K562 (cell line): ENCODE results near the gene RAB41. TPM values are rescaled to one million over a fixed set of nuclear protein-coding genes. Genes with fewer than 3 reads are reported as not detected.

Source experiments
- ATAC-seq: fragments of 200-7000 bp; cut with Tn5 transposase; 3 replicates; pipeline ENCODE4 v1.9.1; 2020; ENCODE audit warnings: moderate library complexity
- BruUV-seq: library from RNA; stranded (reverse); fragments of 400-500 nt; replicated peaks from 2 replicates; lab custom pipeline; 2021; lab: Mats Ljungman, UMichigan
- CTCF ChIA-PET: fragments of 300-600 bp; formaldehyde crosslinking; extraction: SDS; loops from one replicate; lab custom pipeline; 2021; ENCODE audit warnings: low intra/inter-chr PET ratio; lab: Yijun Ruan, JAX
- POLR2A ChIA-PET: fragments of 300-600, 350-650 bp; sonication (Branson Sonifier 250); formaldehyde crosslinking; extraction: SDS; loops from one replicate; lab custom pipeline; 2021; ENCODE audit warnings: antibody characterized with exemption, inconsistent platforms; lab: Yijun Ruan, JAX
- DNase-seq, 4 experiments: peaks; one replicate each; pipeline versions ENCODE4 v3.0.0 to v3.0.0-alpha.2; 2011 to 2018; ENCODE audit warnings: low spot score in 3 of 4, mixed read lengths in 3 of 4; ENCODE audit errors: extremely low read depth in 1 of 4
- FAIRE-seq: peaks from 2 replicates; lab custom pipeline; 2011; peaks lifted over from hg19 to GRCh38; lab: Jason Lieb, UNC
- H2AFZ ChIP-seq: 2 replicates; pipeline ENCODE4 v1.6.0; 2011; ENCODE audit warnings: low read depth, low read length, control low read depth, inconsistent platforms
- H3K27ac ChIP-seq: fragments of 200-600 bp; 3 replicates; pipeline ENCODE4 v1.8.0; 2011; ENCODE audit warnings: low read depth, mild to moderate bottlenecking, control low read depth, inconsistent platforms, low read length, moderate library complexity, mixed read lengths; ENCODE audit errors: extremely low read depth
- H3K27me3 ChIP-seq, 2 experiments: fragments of 300-600 bp in 1 of 2; 2 replicates in 1 of 2; 3 replicates in 1 of 2; pipeline versions ENCODE4 v1.6.0 to v1.8.0; 2011; ENCODE audit warnings: inconsistent platforms in 2 of 2, low read length in 2 of 2, mild to moderate bottlenecking in 1 of 2, mixed read lengths in 1 of 2, moderate library complexity in 1 of 2; ENCODE audit not compliant: control insufficient read depth in 2 of 2, insufficient read depth in 2 of 2
- H3K36me3 ChIP-seq: fragments of 300-600 bp; 3 replicates; pipeline ENCODE4 v1.8.0; 2011; ENCODE audit warnings: mild to moderate bottlenecking, low read length, inconsistent platforms; ENCODE audit not compliant: control insufficient read depth, insufficient read depth
- H3K4me1 ChIP-seq, 2 experiments: fragments of 200-600 bp in 1 of 2; replicated peaks in 1 of 2; 2 replicates in 1 of 2; 3 replicates in 1 of 2; pipeline versions ENCODE4 v1.5.1 to v1.8.0; 2011; ENCODE audit warnings: inconsistent platforms in 2 of 2, low read length in 2 of 2, mild to moderate bottlenecking in 1 of 2, mixed read lengths in 1 of 2, moderate library complexity in 1 of 2; ENCODE audit not compliant: control insufficient read depth in 2 of 2, insufficient read depth in 2 of 2
- H3K4me2 ChIP-seq: 2 replicates; pipeline ENCODE4 v1.6.1; 2011; ENCODE audit warnings: low read length, control low read depth, inconsistent platforms, mixed read lengths; ENCODE audit not compliant: insufficient read depth
- H3K4me3 ChIP-seq: fragments of 200-600 bp; sonication (generic), shearing (Covaris generic); 2 replicates; pipeline ENCODE4 v1.5.1; 2016; ENCODE audit warnings: control low read depth, inconsistent platforms
- H3K79me2 ChIP-seq: fragments of 200-600 bp; 3 replicates; pipeline ENCODE4 v1.8.0; 2011; ENCODE audit warnings: low read length, inconsistent platforms; ENCODE audit not compliant: control insufficient read depth, insufficient read depth
- H3K9ac ChIP-seq, 2 experiments: 2 replicates each; pipeline versions ENCODE4 v1.6.0 to v1.6.1; 2011; ENCODE audit warnings: low read depth in 2 of 2, low read length in 2 of 2, control low read depth in 1 of 2, inconsistent platforms in 1 of 2, mild to moderate bottlenecking in 1 of 2, mixed read lengths in 1 of 2; ENCODE audit not compliant: insufficient read depth in 1 of 2
- H3K9me1 ChIP-seq: one replicate; pipeline ENCODE4 v1.6.0; 2011; ENCODE audit warnings: inconsistent platforms, mild to moderate bottlenecking, low read length, moderate library complexity; ENCODE audit not compliant: control insufficient read depth, insufficient read depth
- H3K9me3 ChIP-seq: replicated peaks from 2 replicates; pipeline ENCODE4 v1.5.1; 2011; ENCODE audit warnings: low read depth, low read length, inconsistent platforms; ENCODE audit not compliant: control insufficient read depth, insufficient read depth
- H4K20me1 ChIP-seq: replicated peaks from 2 replicates; pipeline ENCODE4 v1.6.1; 2011; ENCODE audit warnings: low read length, inconsistent platforms, mixed read lengths; ENCODE audit not compliant: control insufficient read depth, insufficient read depth
- MAZ ChIP-seq, 2 experiments: fragments of 450-650 bp in 1 of 2; sonication (generic) in 1 of 2; formaldehyde crosslinking; IDR thresholded peaks in 1 of 2; conservative IDR thresholded peaks in 1 of 2; 2 replicates each; pipeline versions ENCODE4 v1.4.0 to v1.5.0; 2020; ENCODE audit warnings: mild to moderate bottlenecking in 1 of 2, missing genetic modification reagents in 1 of 2
- MCM7 ChIP-seq, 2 experiments: fragments of 450-650 bp; IDR thresholded peaks; 2 replicates each; pipeline ENCODE4 v1.6.1; 2016 to 2018
- TAF15 ChIP-seq: fragments of 200-400 bp; formaldehyde crosslinking; IDR thresholded peaks from 2 replicates; pipeline ENCODE4 v1.6.1; 2017; ENCODE audit warnings: mild to moderate bottlenecking, low read depth, low read length, moderate library complexity
- TAF9B ChIP-seq: fragments of 450-650 bp; IDR thresholded peaks from 2 replicates; pipeline ENCODE4 v1.6.1; 2018; ENCODE audit warnings: mild to moderate bottlenecking; ENCODE audit not compliant: partially characterized antibody
- XRCC4 ChIP-seq: IDR thresholded peaks from one replicate; pipeline ENCODE4 v1.6.1; 2011; ENCODE audit not compliant: insufficient read depth, insufficient read length; ENCODE audit errors: extremely low read depth
- WGBS: fragments of 100-300 bp; shearing (Covaris generic); methylation state at CpG from one replicate; pipeline ENCODE4 v1.1.6; 2016; ENCODE audit warnings: low coverage, mixed read lengths; ENCODE audit not compliant: insufficient coverage; ENCODE audit errors: missing lambda C conversion rate; 5-methylcytosine and 5-hydroxymethylcytosine counted together
- in situ Hi-C: fragments of 300-500 bp; cut with MboI; formaldehyde crosslinking; loops from 4 replicates; pipeline ENCODE4 v1.15.0; 2018; ENCODE audit warnings: inconsistent platforms, mixed read lengths
- intact Hi-C: fragments of 100-400 bp; cut with micrococcal nuclease; formaldehyde crosslinking; loops from 2 replicates; pipeline ENCODE4 v1.14.2; 2022
- polyA plus RNA-seq, 8 experiments: library from polyadenylated mRNA; depleted of rRNA in 4 of 8; stranded (reverse) in 5 of 8; unstranded in 3 of 8; fragments of >200 nt; fragmentation: Nextera tagmentation in 2 of 8; fragmentation: Illumina TruSeq in 1 of 8; extraction: Ambion mirVana in 2 of 8; extraction: Trizol in 1 of 8; gene quantifications; 2 replicates each; pipeline versions ENCODE4 v1.2.1 to v1.2.3, GENCODE V29; 2011 to 2014; ENCODE audit warnings: inconsistent platforms in 1 of 8, missing spikeins in 1 of 8
- total RNA-seq, 7 experiments: library from RNA; depleted of rRNA in 6 of 7; stranded (reverse); fragments of >200 nt in 6 of 7; fragmentation: Illumina TruSeq in 2 of 7; extraction: Trizol in 2 of 7; gene quantifications; 2 replicates each; pipeline versions ENCODE4 v1.2.1 to v1.2.3, GENCODE V29; 2011 to 2021; ENCODE audit warnings: low replicate concordance in 1 of 7

Gene RAB41
- total and polyA plus RNA-seq, 9 of the 15 experiments (the other 6 are each of a cell fraction or from before 2014, with no cell fraction given) = 0.08 TPM; not detected in 8

GRCh38 chrX:70257423-70258288 lies 24.3 kb upstream of the RAB41 start (continued):
- TF ChIP-seq MAZ (CRISPR knock-in tag; conservative IDR thresholded peaks at IDR 0.05 in 1 of 2, IDR thresholded peaks at IDR 0.05 in 1 of 2) = no peak
- TF ChIP-seq, all 486 proteins: peak for 2

- peaks cover 4 to 31% of the 10 kb centered on the region in 2 experiments; a peak in 4 of 5 replicates for H3K27me3 ChIP-seq
- H3K4me1 ChIP-seq = no peaks in the 10 kb centered on the region; a peak in 1 of 5 replicates
- no peaks in the 10 kb centered on the region for H3K36me3 ChIP-seq
- no peak for ATAC-seq
- no peak within 1 kb of the TSS for H3K27ac ChIP-seq
- CTCF ChIA-PET = no interaction called here
- POLR2A ChIA-PET = no interaction called here
- no peak within 1 kb of the TSS for H3K4me3 ChIP-seq
- no TSS peak for BruUV-seq
- 0% methylated on average over 3 of the region's 4 CpGs for WGBS
- H4K20me1 ChIP-seq = no peaks in the 10 kb centered on the region; the same call in 1 of the 2 replicates
- H3K9me1 ChIP-seq = no peaks in the 10 kb centered on the region
- intact Hi-C loops (loop anchor here (10.0 kb wide), 1 partner anchor 175 kb away; no protein-coding TSS in a partner anchor), in situ Hi-C loops (no loop called here)
- DNase-seq = no peak
- H3K9me3 ChIP-seq = no peaks in the 10 kb centered on the region
- H2AFZ ChIP-seq = no peak within 1 kb of the TSS
- FAIRE-seq = no peak
- no peak within 1 kb of the TSS for H3K4me2 ChIP-seq
- no peak within 1 kb of the TSS for H3K9ac ChIP-seq
- no peak for TF ChIP-seq TAF9B
- TF ChIP-seq XRCC4 = no peak
- no peak for TF ChIP-seq TAF15
- TF ChIP-seq MCM7 (IDR thresholded peaks at IDR 0.05) = no peak
- H3K79me2 ChIP-seq = no peaks in the 10 kb centered on the region
Observed at GRCh38 chrX:70260104-70260503, 21.9 kb upstream of the RAB41 start, which contains the start of gene P2RY4. P2RY4 (minus strand) TSS chrX:70260204; CDS start chrX:70259624, 580 bp downstream.
